ENCODE measurements around the gene SGK2. TPM values are rescaled to one million over a fixed set of nuclear protein-coding genes. Genes with fewer than 3 reads are reported as not detected.

SGK2 gene
- total RNA-seq, 1 experiment from 2014 or later, result not detected

DNA sequence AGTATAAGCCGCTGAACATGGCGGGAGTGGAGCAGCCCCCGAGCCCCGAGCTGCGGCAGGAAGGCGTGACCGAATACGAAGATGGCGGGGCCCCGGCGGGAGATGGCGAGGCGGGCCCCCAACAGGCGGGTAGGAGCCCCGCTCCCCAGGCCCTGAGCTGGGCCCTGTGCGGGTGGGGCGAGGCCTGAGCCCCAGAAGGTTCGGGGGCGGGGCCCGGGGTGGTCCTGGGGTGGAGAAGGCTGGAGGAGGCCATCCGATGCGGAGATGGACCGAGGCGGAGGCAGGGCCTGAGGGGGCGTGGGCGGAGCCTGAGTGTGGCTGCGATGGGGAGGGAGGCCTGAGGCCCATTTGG, 44.2 kb upstream of the SGK2 start:
- Histone ChIP-seq H3K56ac (ENCODE audit: insufficient read length, low read depth, low read length) (no peak overlapping the region), H4K8ac (replicated peaks; ENCODE audit: insufficient read length, low read depth, low read length) (no peak overlapping the region), H3K9ac (ENCODE audit: extremely low read depth, insufficient read length, low read length) (peak overlapping the region; percentile 40), H3K79me1 (ENCODE audit: insufficient read depth, low read depth, low read length, poor library complexity, severe bottlenecking) (no peaks in the 10 kb centered on the region), H2BK120ac (ENCODE audit: low read depth, low read length, poor library complexity, severe bottlenecking) (no peak overlapping the region), H3K23ac (ENCODE audit: insufficient read length, low read depth, low read length) (no peak overlapping the region), H2BK12ac (ENCODE audit: insufficient read length, low read depth, low read length) (no peak overlapping the region), H3K4me1 (ENCODE audit: insufficient read depth, low read length) (no peaks in the 10 kb centered on the region), H2AK5ac (ENCODE audit: insufficient read length, low read length) (no peak overlapping the region), H3K27ac (ENCODE audit: insufficient read length, low read depth, low read length) (no peak overlapping the region), H2BK5ac (ENCODE audit: insufficient read length, low read length) (no peak overlapping the region), H4K20me1 (ENCODE audit: control insufficient read depth, insufficient read depth, insufficient read length) (no peaks in the 10 kb centered on the region), H2BK20ac (ENCODE audit: low read depth, low read length, poor library complexity, severe bottlenecking) (no peak overlapping the region), H3K9me3 (ENCODE audit: control insufficient read depth, low read depth, low read length) (no peaks in the 10 kb centered on the region), H3K4me2 (ENCODE audit: insufficient read depth, insufficient read length, low read length) (peak overlapping the region; percentile 35), H2BK15ac (ENCODE audit: low read depth, low read length) (no peak overlapping the region), H4K91ac (ENCODE audit: insufficient read length, low read depth, low read length) (no peak overlapping the region), H3K23me2 (ENCODE audit: insufficient read length, low read depth, low read length, poor library complexity, severe bottlenecking) (peaks cover 6% of the 10 kb centered on the region), H2AFZ (ENCODE audit: low read length) (no peak overlapping the region), H3K79me2 (ENCODE audit: insufficient read depth, low read length) (no peaks in the 10 kb centered on the region), H4K5ac (ENCODE audit: insufficient read length, low read depth, low read length) (no peak overlapping the region), H3K14ac (ENCODE audit: insufficient read depth, low read length) (peak overlapping the region; percentile 50; the same call in 1 of the 2 replicates), H3T11ph (ENCODE audit: low read length) (no peak overlapping the region), H3K4ac (ENCODE audit: low read depth, low read length) (no peak overlapping the region), H3K27me3 (ENCODE audit: insufficient read depth, low read length) (no peaks in the 10 kb centered on the region), H3K18ac (ENCODE audit: insufficient read length, low read depth, low read length) (no peak overlapping the region)
- Mint-ChIP-seq H3K27ac (peak overlapping the region; percentile 70 to 98 (median 82); a peak in 5 of 7 replicates), H3K9me3 (no peaks in the 10 kb centered on the region; a peak in 1 of 5 replicates), H3K27me3 (ENCODE audit: low read depth) (no peaks in the 10 kb centered on the region), H3K4me1 (peaks cover 8 to 11% of the 10 kb centered on the region in 2 experiments; a peak in 3 of 4 replicates), H3K4me3 (peak overlapping the region; percentile 85 to 91), H3K36me3 (ENCODE audit: insufficient read depth in 1 of 3, low read depth in 3 of 3) (peaks cover 5 to 30% (median 20%) of the 10 kb centered on the region in 3 experiments)
- WGBS (ENCODE audit: extremely low coverage, insufficient read length, low lambda C conversion rate), result no CpG with 5 or more reads among the region's 27 CpGs
- TF ChIP-seq, protein P1, sequence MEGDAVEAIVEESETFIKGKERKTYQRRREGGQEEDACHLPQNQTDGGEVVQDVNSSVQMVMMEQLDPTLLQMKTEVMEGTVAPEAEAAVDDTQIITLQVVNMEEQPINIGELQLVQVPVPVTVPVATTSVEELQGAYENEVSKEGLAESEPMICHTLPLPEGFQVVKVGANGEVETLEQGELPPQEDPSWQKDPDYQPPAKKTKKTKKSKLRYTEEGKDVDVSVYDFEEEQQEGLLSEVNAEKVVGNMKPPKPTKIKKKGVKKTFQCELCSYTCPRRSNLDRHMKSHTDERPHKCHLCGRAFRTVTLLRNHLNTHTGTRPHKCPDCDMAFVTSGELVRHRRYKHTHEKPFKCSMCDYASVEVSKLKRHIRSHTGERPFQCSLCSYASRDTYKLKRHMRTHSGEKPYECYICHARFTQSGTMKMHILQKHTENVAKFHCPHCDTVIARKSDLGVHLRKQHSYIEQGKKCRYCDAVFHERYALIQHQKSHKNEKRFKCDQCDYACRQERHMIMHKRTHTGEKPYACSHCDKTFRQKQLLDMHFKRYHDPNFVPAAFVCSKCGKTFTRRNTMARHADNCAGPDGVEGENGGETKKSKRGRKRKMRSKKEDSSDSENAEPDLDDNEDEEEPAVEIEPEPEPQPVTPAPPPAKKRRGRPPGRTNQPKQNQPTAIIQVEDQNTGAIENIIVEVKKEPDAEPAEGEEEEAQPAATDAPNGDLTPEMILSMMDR (conservative IDR thresholded peaks at IDR 0.05), result 0 out of 3 replicates have a peak, but pooled peaks have one; percentile 2
- no peak for DNase-seq
